DOHH2 (cell line): ENCODE measurements around the gene PHYH.

Source experiments
- H3F3A ChIP-seq: fragments of 200-600 bp; sonication (generic), shearing (Covaris generic); 2 replicates; pipeline ENCODE4 v1.6.0; 2016; ENCODE audit warnings: antibody characterized with exemption, mild to moderate bottlenecking; ENCODE audit not compliant: control insufficient read depth, insufficient read depth
- H3K27ac ChIP-seq: fragments of 200-600 bp; sonication (generic); 2 replicates; pipeline ENCODE4 v1.5.1; 2014; ENCODE audit warnings: low read depth, mild to moderate bottlenecking, low read length, moderate library complexity
- H3K27me3 ChIP-seq: fragments of 200-600 bp; sonication (generic); 2 replicates; pipeline ENCODE4 v1.6.1; 2014; ENCODE audit warnings: mild to moderate bottlenecking, low read length, mixed read lengths; ENCODE audit not compliant: control insufficient read depth
- H3K36me3 ChIP-seq: fragments of 200-600 bp; sonication (generic); 2 replicates; pipeline ENCODE4 v1.6.1; 2014; ENCODE audit warnings: mild to moderate bottlenecking, low read length, moderate library complexity, mixed read lengths; ENCODE audit not compliant: control insufficient read depth
- H3K4me1 ChIP-seq: fragments of 200-600 bp; sonication (generic); 2 replicates; pipeline ENCODE4 v1.6.1; 2014; ENCODE audit warnings: mild to moderate bottlenecking, low read length, mixed read lengths; ENCODE audit not compliant: control insufficient read depth
- H3K4me2 ChIP-seq: fragments of 200-600 bp; sonication (generic); 2 replicates; pipeline ENCODE4 v1.6.0; 2014; ENCODE audit warnings: mild to moderate bottlenecking, low read length, moderate library complexity
- H3K4me3 ChIP-seq: fragments of 200-600 bp; sonication (generic); 2 replicates; pipeline ENCODE4 v1.5.1; 2014; ENCODE audit warnings: mild to moderate bottlenecking, low read length, mixed read lengths
- H3K79me2 ChIP-seq: fragments of 200-600 bp; sonication (generic); 2 replicates; pipeline ENCODE4 v1.6.1; 2014; ENCODE audit warnings: mild to moderate bottlenecking, low read length, mixed read lengths; ENCODE audit not compliant: control insufficient read depth
- H3K9me2 ChIP-seq: fragments of 200-600 bp; sonication (generic); replicated peaks from 2 replicates; pipeline ENCODE4 v1.6.1; 2014; ENCODE audit warnings: mild to moderate bottlenecking, low read length, mixed read lengths; ENCODE audit not compliant: control insufficient read depth
- H3K9me3 ChIP-seq: fragments of 200-600 bp; sonication (generic); 2 replicates; pipeline ENCODE4 v1.6.1; 2014; ENCODE audit warnings: antibody characterized with exemption, low read length, mixed read lengths; ENCODE audit not compliant: control insufficient read depth, insufficient read depth
- H4K20me1 ChIP-seq: fragments of 200-600 bp; sonication (generic); 2 replicates; pipeline ENCODE4 v1.6.0; 2014; ENCODE audit warnings: low read depth, mild to moderate bottlenecking, antibody characterized with exemption, low read length, moderate library complexity; ENCODE audit not compliant: control insufficient read depth, insufficient read depth
- CTCF ChIP-seq: fragments of 200-600 bp; sonication (generic); IDR thresholded peaks from one replicate; pipeline ENCODE4 v1.5.1; 2014; ENCODE audit warnings: antibody characterized with exemption, mild to moderate bottlenecking, low read depth, low read length; ENCODE audit not compliant: poor library complexity, severe bottlenecking
- EZH2phosphoT487 ChIP-seq: fragments of 200-600 bp; sonication (generic); IDR thresholded peaks from 2 replicates; pipeline ENCODE4 v1.6.1; 2017; ENCODE audit warnings: borderline replicate concordance, mild to moderate bottlenecking, antibody characterized with exemption, low read length, moderate library complexity, mixed read lengths

Gene PHYH

GRCh38 chr10:13347043-13347499 lies 47.2 kb upstream of the PHYH start:
- Histone ChIP-seq H3K4me3 (peak overlapping the region; percentile 80), H3K4me2 (peak overlapping the region; percentile 77), H3K79me2 (peaks cover 52% of the 10 kb centered on the region), H3K4me1 (peaks cover 52% of the 10 kb centered on the region), H3K27ac (peak overlapping the region; percentile 47), H3K9me2 (no peaks in the 10 kb centered on the region), H3K9me3 (no peaks in the 10 kb centered on the region), H3K36me3 (peaks cover 26% of the 10 kb centered on the region), H3K27me3 (peaks cover 26% of the 10 kb centered on the region), H4K20me1 (peaks cover 6% of the 10 kb centered on the region; the same call in 1 of the 2 replicates), H3F3A (no peaks in the 10 kb centered on the region)
- TF ChIP-seq CTCF (no peak), EZH2phosphoT487 (no peak)

GRCh38 chr10:13346283-13347042 lies 46.6 kb upstream of the PHYH start:
- Histone ChIP-seq H3K4me3 (peak overlapping the region; percentile 80), H3F3A (no peaks in the 10 kb centered on the region), H3K36me3 (peaks cover 28% of the 10 kb centered on the region), H3K9me2 (no peaks in the 10 kb centered on the region), H3K4me2 (peak overlapping the region; percentile 77), H3K9me3 (no peaks in the 10 kb centered on the region), H3K4me1 (peaks cover 49% of the 10 kb centered on the region), H3K79me2 (peaks cover 55% of the 10 kb centered on the region), H4K20me1 (peaks cover 6% of the 10 kb centered on the region; the same call in 1 of the 2 replicates), H3K27me3 (peaks cover 21% of the 10 kb centered on the region), H3K27ac (peak overlapping the region; percentile 47)
- TF ChIP-seq EZH2phosphoT487 (no peak), CTCF (no peak)

- Histone ChIP-seq H4K20me1 (peaks cover 6% of the 10 kb centered on the region), H3K4me2 (peak overlapping the region; percentile 58), H3K9me2 (no peaks in the 10 kb centered on the region), H3K27me3 (no peaks in the 10 kb centered on the region), H3K36me3 (peaks cover 78% of the 10 kb centered on the region), H3F3A (peaks cover 6% of the 10 kb centered on the region), H3K27ac (peak overlapping the region; percentile 45), H3K4me3 (peak overlapping the region; percentile 54), H3K4me1 (peaks cover 45% of the 10 kb centered on the region), H3K79me2 (peaks cover 87% of the 10 kb centered on the region), H3K9me3 (no peaks in the 10 kb centered on the region)
- TF ChIP-seq EZH2phosphoT487 (no peak), CTCF (no peak)
Measured at GRCh38 chr10:13340626-13341376, 40.9 kb upstream of the PHYH start.
